ENCODE measurements around the gene HK2. TPM values are rescaled to one million over a fixed set of nuclear protein-coding genes. Genes with fewer than 3 reads are reported as not detected.
"Not testable (repeated sequence)": the region's sequence is repeated elsewhere in the genome, so short reads cannot be mapped to it uniquely, and the experiment has no call there.

The HK2 gene
- total RNA-seq, 2 donors from 2014 or later = 17.2 to 18.4 TPM

DNA sequence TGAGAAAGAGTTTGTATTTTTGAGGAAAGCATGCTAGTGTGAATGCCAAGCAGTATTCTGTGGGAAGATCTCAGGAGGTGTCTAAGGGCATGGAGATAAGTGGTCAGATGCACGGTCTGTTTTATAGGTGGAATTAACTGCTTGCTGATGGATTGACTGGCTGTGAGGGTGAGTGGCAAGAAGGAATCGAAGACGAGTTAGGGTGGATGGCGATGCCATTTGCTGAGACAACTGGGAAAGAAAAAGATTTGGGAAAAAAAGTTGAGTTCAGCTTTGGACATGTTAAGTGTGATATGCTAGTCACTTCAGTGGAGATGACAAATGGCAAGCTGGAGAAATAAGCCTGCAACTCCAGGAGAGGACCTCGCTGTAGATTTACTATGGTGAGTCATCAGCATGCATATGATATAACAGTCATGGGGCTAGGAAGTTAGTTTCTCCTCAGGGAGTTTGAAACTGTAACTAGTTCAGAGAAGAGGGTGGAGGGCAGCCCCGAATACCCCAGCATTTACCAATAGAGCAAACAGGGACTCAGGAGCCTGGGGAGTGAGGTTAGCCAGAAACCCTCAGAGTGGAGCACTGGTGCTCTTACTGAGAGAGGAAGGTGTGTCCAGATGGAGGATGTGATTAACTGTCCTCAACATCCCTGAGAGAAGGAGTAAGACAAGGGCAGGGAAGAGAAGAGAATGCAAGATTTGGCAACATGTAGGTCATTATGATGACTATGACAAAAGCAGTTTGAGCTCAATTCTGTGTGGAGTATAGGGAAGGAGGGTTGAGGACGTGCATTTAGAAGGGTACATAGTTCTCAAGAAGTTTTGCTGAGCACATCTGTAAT is 2.0 kb upstream of the HK2 start:
- ATAC-seq (no peak), DNase-seq (no peak)
- intact Hi-C loops (cut with DNase I) = no loop called here

DNA sequence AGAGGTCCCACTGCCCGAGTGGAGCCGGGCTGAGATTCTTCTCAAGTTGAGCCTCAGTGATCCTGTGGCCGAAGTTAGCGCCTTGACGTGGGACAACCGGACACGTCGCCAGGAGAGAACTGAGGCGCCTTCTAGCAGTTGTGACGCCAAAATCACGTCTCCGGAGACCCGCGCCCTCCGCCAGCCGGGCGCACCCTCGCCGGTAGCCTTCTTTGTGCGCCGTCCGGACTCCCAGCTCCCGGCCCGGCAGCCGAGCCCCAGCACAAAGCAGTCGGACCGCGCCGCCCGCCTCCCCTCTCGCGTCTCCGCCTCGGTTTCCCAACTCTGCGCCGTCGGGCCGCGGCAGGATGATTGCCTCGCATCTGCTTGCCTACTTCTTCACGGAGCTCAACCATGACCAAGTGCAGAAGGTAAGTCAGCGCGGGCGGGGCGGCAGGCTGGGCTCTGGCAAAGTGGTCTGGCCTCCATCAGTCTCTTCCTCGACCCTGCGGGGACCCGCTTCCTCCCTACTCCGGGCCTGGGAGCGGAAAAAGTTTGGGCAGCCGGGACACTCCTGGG is 386 bp downstream of the HK2 start:
- ATAC-seq (peak; percentile 1 to 3), DNase-seq (peak; percentile 47)
- intact Hi-C loops (cut with DNase I) = not testable (repeated sequence)

DNA sequence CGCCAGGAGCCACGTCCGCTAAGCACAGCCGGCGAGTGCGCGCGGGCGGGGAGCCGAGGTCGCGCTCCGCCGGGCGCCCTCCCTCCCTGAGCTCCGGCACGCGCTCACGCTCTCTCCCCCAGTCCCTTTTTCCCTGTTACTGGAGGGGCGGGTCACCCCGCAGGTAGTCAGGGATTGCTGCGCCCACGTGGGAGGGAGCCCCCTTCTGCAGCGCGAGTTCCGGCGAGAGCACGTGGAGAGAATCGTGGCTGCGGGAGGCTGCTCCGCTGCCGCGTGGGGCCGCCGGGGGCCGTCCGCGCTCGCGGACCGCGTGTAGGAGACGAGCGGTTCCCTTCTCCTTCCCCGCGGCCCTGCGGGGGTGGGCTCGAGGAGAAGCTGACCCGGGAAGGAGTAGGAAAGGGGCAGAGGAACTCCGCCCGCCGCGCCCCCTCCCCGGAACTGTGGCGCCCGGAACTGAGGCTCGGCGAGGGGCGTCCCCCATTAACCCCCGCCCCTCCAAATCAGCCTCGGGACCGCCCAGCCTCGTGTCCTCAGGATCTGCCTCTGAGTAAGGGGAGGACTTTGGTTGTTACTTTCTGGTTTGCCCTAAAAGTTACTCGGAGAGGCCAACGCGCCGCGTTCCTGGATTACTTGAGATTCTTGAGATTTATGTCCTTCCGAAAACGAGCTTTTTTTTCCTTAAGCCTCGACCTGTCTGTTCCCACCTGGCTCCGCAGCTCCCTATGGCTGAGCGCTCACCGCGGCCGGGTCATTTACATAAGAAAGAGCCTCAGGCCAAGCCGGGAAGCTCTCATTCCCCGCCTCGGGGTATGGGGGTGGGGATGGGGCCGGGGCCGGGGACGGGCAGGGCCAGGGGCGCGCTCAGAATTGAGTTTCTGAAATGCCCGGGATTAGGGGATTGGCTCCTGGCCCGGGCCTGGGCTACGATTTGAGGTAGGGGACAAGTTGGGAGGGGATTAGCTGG is 1.1 kb downstream of the HK2 start:
- DNase-seq (peak; percentile 49), ATAC-seq (peak; percentile 40 to 63)
- intact Hi-C loops (cut with DNase I) = loop anchor here in 1 of 2 donors (5.0 kb wide), 1 partner anchor 37 kb away; no protein-coding TSS in a partner anchor

DNA sequence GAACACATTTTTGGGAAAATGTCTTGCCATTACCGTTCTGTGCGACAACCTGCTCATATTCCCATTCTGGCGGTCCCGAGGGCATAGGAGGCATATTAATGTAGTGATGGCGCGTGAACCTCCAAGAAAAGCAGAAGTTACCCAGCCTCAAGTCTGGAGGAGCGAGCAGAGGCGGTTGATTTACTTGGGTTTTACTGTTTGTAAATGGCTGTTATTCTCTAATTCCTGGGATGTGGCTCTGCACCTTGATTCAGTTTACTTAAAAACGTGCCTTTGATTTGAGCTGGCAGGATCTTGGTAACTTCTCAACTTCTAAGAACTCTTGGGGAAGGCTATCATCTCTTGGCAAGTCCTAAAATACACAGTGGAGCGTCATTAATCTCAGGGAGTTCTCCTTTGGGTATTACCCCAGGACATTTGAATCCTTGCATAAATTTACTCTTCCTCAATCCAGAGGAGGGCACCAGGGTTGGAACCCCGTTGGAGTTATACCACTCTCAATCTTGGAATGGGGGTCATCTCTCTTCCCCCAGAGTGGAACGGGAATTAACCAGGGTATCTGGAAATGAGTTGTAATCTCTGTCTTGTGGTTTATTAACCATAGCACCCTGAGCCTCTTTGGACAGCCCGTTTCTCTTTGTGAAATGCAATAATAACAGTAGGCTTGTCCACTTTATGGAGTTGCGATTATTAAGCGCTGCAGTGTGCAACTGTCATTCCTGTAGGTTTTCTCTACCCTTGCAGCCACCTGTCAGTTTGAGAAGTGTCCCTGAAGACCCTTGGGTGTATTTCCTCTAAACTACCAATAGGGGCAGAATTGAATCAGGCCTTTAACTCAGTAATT is 2.1 kb downstream of the HK2 start:
- intact Hi-C loops (cut with DNase I) = loop anchor here in 1 of 2 donors (5.0 kb wide), 1 partner anchor 36 kb away; no protein-coding TSS in a partner anchor
- DNase-seq = no peak
- no peak for ATAC-seq

DNA sequence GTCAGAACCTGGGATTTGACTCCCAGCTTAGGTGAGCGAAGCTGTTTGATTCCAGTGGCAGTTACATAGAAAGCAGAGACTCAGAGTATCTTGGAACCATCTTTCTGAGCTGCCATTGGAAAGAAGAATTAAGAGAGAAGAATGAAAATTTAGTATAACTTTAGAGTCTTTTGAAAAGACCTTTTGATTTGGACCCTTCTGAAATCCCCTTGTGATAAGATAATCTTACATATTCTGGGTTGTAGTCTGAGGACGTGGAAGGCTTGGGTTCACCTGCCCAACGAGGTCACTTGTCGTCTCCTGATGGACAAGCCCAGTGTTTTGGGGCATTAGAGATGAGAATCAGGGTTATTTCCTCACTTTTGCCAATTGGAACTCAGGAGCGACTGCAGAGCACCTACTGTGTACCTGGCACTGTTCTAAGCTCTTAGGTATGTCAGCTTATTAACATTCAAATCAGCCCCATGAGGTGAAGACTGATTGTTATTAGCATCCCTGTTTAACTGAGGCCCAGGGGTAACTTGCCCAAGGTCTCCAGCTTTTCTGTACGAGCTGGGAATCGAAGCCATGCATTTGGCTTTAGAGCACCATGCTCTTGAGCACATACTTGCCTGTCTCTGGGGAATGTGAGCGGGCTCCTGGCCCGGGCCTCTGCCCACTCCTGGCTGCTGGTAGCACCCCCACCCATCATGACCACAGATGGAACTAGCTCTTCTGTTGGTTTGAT is 2.9 kb downstream of the HK2 start:
- DNase-seq (no peak), ATAC-seq (no peak)
- intact Hi-C loops (cut with DNase I) = loop anchor here in 1 of 2 donors (5.0 kb wide), 1 partner anchor 35 kb away; no protein-coding TSS in a partner anchor

DNA sequence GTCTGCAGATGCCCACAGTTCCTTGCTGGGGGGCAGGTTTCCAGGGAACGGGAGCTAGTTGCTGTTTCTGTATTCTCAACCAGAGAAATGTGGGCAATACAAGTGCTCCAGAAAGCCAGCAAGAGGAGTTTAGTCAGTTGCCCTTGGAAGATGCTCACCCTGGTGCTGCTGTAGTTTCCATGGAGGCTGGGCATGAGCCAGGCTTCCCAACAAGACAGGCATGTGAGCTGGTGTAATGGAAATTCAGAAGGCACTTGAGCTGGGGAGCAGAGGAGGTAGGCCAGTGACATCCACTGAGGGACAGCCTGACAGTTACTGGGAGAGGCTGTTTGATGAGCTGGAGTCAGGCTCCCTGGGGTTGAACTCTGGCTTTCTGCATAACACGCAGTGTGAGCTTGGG is 7.7 kb downstream of the HK2 start:
- ATAC-seq = peak in 1 of 2 donors; percentile 2
- DNase-seq = peak; percentile 61
- intact Hi-C loops (cut with DNase I) = no loop called here

DNA sequence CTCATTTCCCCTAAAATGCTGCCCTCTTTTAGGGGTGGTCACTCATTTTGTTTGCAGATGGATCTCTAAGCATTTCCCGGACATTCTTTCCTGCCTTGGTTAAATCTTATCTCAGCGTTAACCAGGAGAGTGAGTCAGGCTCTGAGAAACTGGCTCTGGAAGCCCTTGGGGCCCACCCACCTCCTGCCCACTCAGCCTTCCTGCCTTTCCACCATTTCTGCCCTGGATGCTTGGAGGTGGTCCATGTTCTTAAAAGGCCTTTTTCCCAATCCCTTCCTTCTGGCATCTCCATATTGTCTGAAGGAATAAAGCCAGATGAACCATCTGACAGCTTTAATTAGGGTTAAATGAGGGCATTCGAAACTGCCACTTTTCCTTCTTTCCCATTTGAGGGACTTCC is 9.5 kb downstream of the HK2 start:
- intact Hi-C loops (cut with DNase I) = no loop called here
- DNase-seq (no peak), ATAC-seq (peak in 1 of 2 donors; percentile 59)

DNA sequence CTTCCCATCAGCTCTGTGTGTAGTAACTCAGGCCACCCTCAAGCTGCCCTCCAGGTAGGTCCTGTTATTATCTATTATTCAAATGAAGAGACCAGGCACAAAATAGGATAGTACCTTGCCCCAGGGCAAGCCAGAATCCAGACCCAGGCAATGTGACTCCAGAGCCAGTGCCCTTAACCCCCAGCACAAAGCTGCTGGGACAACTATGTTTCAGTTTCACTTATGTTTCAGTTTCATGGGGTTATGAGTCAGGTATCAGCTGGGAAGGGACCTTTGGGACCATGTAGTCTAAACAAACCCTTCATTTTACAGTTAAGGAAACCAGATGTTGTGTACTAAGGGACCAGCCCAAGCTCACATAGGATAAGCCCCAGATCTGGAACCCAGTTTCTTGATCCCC is 10.0 kb downstream of the HK2 start:
- intact Hi-C loops (cut with DNase I) = no loop called here
- ATAC-seq = peak in 1 of 2 donors; percentile 35
- no peak for DNase-seq

DNA sequence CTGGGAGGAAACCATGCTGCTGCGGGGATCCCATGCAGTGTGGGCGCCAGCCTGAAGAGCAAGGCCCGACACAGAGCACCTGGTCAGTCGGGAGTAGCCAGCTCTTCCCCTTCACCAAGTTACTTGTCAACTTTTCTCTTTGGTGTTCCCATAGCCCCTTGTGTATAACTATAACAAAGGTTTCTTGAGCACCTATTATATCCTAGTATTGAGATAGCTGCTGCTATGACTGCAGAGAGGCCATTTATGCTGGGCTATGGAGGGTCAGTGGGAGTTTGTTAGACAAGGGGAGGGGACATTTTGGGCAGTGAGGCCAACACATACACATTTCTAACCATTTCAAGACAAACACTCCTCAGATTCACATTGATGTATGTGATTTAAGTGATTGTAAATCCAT is 10.8 kb downstream of the HK2 start:
- DNase-seq (no peak), ATAC-seq (no peak)
- intact Hi-C loops (cut with DNase I) = no loop called here

DNA sequence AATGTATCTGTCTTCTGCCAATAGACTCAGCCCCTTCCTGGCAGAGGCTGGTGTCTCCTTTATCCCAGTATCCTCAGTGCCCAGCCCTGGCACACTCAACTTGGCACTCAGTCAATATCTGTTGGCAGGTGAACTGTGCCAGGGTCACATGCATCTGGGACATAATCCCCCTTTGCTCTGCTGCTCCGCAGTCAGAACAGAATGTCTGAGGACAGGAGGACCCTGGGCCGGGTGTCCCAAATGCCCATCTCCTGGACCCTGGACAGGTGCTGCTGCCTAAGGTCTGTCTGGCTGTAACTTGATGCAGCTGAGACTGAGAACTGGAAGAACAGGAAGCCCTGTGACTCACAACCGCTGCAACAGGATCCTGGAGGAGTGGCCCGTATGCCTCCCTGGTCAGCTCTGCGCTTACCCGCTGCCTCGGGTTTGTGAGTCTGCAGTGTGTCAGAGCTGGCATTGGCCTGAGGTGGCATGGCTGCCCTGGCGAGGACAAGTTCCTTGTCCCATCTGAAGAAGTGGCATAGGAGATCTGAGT is 11.4 kb downstream of the HK2 start:
- ATAC-seq = peak; percentile 78 to 90
- DNase-seq = peak; percentile 81
- intact Hi-C loops (cut with DNase I) = no loop called here

DNA sequence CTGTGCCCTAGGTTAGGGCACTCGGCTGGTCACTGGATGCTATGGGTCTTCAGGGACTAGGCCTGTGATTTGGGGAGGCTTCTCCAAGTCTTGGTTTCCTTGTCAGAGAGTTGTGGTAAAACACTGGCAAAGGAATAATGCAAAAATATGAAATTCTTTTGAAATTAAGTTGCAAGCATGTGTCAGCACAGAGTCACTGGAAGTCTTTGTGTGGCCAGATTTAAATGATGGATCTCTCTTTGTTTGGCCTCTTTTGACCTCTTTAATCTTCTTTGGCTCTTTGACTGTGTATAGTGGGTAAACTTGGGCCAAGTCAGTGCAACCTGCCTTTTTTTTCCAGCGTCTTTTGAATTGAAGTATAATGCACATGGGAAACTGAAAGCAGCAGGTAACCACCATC is 12.1 kb downstream of the HK2 start:
- intact Hi-C loops (cut with DNase I) = no loop called here
- ATAC-seq (no peak), DNase-seq (no peak)

DNA sequence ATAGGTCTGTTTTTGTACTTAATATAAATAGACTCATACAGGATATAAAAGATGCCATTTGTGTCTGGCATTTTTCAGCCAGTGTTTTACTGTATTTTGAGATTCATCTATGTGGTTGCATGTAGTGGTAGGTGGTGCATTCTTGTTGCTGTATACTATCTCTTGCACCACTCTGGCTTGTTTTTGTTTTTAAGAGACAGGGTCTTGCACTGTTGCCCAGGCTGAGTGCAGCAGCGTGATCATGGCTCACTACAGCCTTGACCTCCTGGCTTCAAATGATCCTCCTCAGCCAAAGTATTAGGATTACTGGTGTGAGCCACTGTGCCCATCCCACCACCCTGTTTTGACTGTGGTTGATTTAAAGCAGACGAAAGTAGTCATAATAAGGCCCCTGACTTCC is 12.6 kb downstream of the HK2 start:
- intact Hi-C loops (cut with DNase I) = no loop called here
- DNase-seq = no peak
- no peak for ATAC-seq

DNA sequence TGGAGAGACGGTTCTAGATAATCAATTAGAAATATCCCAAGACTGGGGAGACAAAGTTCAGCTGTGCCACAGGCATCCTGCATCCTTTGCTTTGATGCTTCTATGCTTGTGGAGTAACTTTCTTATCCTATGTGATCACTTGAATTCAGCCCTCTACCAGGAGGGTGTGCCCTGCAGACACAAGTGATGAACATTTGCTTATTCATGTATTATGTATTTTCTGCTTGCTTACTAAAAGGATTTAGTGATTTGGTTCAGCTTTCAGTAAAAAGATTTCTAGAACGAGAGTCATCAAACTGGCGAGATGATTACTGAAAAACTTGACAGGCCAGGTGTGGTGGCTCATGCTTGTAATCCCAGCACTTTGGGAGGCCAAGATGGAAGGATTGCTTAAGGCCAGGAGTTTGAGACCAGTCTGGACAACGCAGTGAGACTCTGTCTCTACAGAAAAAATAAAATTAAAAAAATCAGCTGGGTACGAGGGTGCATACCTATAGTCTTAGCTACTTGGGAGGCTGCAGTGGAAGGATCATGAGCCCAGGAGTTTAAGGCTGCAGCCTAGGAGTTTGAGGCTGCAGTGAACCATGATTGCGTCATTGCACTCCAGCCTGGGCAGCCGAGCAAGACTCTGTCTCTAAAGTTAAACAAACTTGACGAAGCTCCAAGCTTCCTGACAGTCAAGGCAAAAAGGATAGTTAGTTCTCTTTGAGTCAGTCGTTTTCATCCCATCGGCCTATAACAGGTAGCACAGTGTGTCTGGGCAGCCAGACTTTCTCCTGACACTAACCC is 13.3 kb downstream of the HK2 start:
- no peak for DNase-seq
- no peak for ATAC-seq
- intact Hi-C loops (cut with DNase I) = no loop called here

DNA sequence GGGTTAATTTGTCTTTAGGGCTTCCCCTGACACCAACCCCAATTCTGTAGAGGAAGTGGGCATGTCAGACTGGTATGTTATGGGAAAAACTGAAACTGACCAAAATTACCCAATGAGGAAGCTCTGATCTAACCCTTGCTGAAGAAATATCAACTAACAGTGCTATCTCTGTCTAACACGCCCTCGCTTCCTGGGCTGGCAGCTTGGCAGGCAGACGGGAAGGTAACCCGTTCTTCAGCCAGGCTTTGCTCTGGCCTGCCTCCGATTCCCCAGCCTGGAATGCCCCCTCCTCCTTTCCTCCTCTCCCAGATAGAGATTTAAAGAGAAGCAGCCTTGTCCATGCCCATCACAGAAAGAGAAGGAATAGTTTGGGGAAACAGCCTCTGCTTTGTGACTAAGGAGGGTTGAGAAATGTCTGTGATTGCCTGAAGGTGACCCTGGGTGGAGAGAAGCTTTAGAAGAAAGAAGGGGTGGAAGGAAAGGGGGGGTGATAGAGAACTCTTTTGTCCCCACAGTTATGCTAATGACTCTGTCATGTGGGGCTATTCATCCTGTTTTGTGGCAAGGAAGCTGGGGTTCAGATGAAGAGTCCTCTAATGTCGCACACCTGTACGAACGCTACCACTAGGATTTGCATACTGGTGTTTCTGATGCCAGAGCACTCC is 15.4 kb downstream of the HK2 start:
- ATAC-seq = peak; percentile 54 to 75
- intact Hi-C loops (cut with DNase I) = no loop called here
- peak; percentile 63 for DNase-seq

DNA sequence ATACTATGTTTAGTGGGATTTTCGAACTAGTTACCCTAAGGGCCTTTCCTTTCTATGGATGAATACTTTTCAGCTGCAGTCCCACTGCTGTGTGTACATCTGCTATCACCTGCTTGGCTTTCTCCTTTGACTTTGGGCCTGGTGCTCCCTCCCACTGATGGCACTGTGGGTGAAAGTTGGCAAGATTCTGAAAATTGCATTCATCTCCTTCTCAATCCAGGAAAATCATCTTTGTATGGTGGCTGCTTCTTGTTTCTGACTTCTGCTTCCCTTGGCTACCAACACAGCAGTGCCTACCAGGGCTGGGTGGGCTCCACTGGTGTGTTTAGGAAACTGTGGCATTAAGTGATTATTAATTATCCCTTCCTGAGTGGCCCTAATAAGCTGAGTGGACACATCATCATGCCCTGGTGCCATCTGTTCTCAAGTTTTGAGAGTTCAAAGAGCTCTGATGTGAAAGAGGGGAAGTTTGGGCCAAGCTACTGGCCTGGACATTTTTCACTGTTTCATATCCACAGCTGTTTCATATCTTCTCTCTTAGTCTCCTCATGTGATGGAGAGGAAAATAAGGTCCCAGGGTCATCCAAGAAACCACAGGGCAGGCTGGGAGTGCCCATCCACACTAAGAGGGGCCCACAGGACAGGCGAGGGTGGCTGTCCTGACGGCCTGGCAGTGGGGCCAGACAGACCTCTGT is 16.7 kb downstream of the HK2 start:
- ATAC-seq (no peak), DNase-seq (no peak)
- intact Hi-C loops (cut with DNase I) = no loop called here

DNA sequence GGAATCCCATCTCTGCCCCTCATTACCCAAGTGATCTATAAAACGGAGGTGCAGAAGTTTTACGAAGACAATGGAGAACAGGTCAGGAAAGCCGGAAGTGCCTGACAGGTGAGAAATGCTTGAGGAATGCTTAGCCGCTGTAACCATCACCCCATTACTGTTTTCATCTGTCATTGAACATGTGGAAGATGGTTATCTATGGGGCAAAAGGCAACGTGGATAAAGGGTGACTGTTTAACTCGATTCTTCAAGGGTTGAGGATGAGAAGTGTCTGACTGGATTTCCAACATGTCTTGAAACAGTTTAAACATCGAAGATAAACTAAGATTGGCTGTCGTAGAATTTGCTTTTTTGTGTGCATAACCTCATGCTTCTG is 17.3 kb downstream of the HK2 start:
- DNase-seq (no peak), ATAC-seq (no peak)
- intact Hi-C loops (cut with DNase I) = no loop called here

All from left cardiac atrium (tissue), 4 donors.